ENCODE results near the gene SP100. TPM values are rescaled to one million over a fixed set of nuclear protein-coding genes. Genes with fewer than 3 reads are reported as not detected.

Gene SP100
- total and polyA plus RNA-seq, 9 donors = 13.9 to 23.6 (median 18.0) TPM

Other genes starting within 250 kb of the SP100 start
- gene SP110, start 196.2 kb upstream of the SP100 start, total RNA-seq = 10.9 TPM
- gene SP110, start 196.2 kb upstream of the SP100 start, polyA plus RNA-seq (ENCODE audit: insufficient read depth in 1 of 8, insufficient read length in 8 of 8, low replicate concordance in 1 of 8) = 10 to 100 TPM in 7 of 8 donors, 1 to 10 TPM in 1; 10.0 to 17.5 (median 11.9) TPM
- gene SP140, start 190.5 kb upstream of the SP100 start, total RNA-seq = 0.22 TPM
- gene SP140, start 190.5 kb upstream of the SP100 start, polyA plus RNA-seq (ENCODE audit: insufficient read depth in 1 of 8, insufficient read length in 8 of 8, low replicate concordance in 1 of 8) = 1 to 10 TPM in 2 of 8 donors, under 1 TPM in 6; 0.29 to 1.5 (median 0.67) TPM
- gene SP140L, start 89.0 kb upstream of the SP100 start, total RNA-seq = 3.2 TPM
- gene SP140L, start 89.0 kb upstream of the SP100 start, polyA plus RNA-seq (ENCODE audit: insufficient read depth in 1 of 8, insufficient read length in 8 of 8, low replicate concordance in 1 of 8) = 1 to 10 TPM; 3.5 to 7.0 (median 4.5) TPM